ENCODE data around the gene DOCK9. TPM values are rescaled to one million over a fixed set of nuclear protein-coding genes. Genes with fewer than 3 reads are reported as not detected.

DOCK9 gene
- total and polyA plus RNA-seq, 2 donors from 2014 or later = 14.0 to 125 TPM

DNA sequence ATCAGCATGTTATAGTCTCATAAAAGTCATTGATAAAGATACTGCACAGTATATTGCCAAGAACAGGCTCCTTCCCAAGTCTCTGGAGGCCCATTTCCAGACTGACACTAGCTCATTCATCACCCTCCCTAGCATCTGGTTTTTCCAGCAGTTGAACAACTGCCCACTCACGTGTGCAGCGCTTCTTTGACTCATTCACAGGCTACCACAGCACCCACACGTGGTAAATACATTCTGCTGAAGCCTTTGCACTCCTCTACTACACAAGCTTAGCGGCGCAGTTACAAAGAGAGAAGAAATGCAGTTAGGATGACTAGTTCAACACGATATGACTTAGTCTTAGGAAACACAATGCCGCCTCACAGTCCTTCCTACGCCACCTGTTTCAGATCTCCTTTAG, 87.7 kb downstream of the DOCK9 start:
- FAIRE-seq (no peak), DNase-seq (peak in 2 of 5 donors; percentile 31 to 55)
- no peak overlapping the region for H3K27ac ChIP-seq (ENCODE audit: low read depth in 2 of 2, low read length in 2 of 2)
- TF ChIP-seq, protein P1, sequence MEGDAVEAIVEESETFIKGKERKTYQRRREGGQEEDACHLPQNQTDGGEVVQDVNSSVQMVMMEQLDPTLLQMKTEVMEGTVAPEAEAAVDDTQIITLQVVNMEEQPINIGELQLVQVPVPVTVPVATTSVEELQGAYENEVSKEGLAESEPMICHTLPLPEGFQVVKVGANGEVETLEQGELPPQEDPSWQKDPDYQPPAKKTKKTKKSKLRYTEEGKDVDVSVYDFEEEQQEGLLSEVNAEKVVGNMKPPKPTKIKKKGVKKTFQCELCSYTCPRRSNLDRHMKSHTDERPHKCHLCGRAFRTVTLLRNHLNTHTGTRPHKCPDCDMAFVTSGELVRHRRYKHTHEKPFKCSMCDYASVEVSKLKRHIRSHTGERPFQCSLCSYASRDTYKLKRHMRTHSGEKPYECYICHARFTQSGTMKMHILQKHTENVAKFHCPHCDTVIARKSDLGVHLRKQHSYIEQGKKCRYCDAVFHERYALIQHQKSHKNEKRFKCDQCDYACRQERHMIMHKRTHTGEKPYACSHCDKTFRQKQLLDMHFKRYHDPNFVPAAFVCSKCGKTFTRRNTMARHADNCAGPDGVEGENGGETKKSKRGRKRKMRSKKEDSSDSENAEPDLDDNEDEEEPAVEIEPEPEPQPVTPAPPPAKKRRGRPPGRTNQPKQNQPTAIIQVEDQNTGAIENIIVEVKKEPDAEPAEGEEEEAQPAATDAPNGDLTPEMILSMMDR (IDR thresholded peaks at IDR 0.05; ENCODE audit: borderline replicate concordance, extremely low read depth, insufficient read depth) = no peak
- no peak overlapping the region for H3K9ac ChIP-seq (ENCODE audit: low read length in 3 of 3)
- H3K9me3 ChIP-seq (ENCODE audit: control insufficient read depth in 2 of 3, insufficient read depth in 1 of 3, low read length in 3 of 3) = no peaks in the 10 kb centered on the region
- intact Hi-C loops (cut with DNase I) = no loop called here
- H3K4me3 ChIP-seq (ENCODE audit: low read length in 3 of 3) = no peak overlapping the region
- H3K4me1 ChIP-seq (ENCODE audit: control insufficient read depth in 2 of 3, insufficient read depth in 2 of 3, low read depth in 1 of 3, low read length in 3 of 3) = no peaks in the 10 kb centered on the region
- H3K36me3 ChIP-seq (ENCODE audit: control insufficient read depth in 2 of 3, insufficient read depth in 3 of 3, low read length in 3 of 3) = peaks cover 0 to 3% (median 0%) of the 10 kb centered on the region in 3 donors
- H3K27me3 ChIP-seq (ENCODE audit: control insufficient read depth, insufficient read depth, low read length) = no peaks in the 10 kb centered on the region

DNA sequence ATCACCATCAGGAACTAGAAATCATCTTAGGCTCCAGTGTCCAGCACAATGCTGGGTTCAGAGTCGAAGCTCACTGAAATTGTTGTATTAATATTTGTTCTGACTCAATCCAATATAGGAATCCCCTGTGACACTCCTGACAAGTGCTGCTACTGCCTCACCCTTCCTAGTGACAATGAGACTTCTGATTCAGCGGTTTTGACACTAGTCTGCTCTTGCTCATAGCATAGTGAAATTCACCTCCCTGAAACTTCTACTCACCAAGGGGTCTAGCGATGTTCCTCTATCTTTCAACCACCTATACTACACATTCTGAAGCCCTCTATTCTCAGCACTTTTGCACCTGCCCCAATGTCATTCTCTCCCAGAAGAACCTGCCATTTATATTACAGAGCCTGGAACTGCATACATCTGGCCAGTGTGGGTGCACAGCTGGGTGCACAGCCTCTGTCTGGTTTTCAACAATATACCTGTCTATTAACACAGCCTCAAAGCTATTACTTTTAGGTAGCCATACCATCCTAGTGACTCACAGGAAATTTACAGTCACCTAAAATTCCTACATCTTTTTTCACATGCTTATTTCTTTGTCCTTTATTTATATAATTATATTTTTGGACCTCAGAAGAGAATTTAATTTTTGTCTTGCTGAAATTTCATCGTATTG, 88.3 kb downstream of the DOCK9 start:
- intact Hi-C loops (cut with DNase I) = no loop called here
- H3K27ac ChIP-seq (ENCODE audit: low read depth in 2 of 2, low read length in 2 of 2) = no peak overlapping the region
- H3K4me3 ChIP-seq (ENCODE audit: low read length in 3 of 3) = no peak overlapping the region
- H3K27me3 ChIP-seq (ENCODE audit: control insufficient read depth, insufficient read depth, low read length) = no peaks in the 10 kb centered on the region
- FAIRE-seq (no peak), DNase-seq (no peak)
- H3K36me3 ChIP-seq (ENCODE audit: control insufficient read depth in 2 of 3, insufficient read depth in 3 of 3, low read length in 3 of 3) = peaks cover 0 to 5% (median 3%) of the 10 kb centered on the region in 3 donors
- TF ChIP-seq, protein P1 (IDR thresholded peaks at IDR 0.05; ENCODE audit: borderline replicate concordance, extremely low read depth, insufficient read depth) = no peak
- H3K9ac ChIP-seq (ENCODE audit: low read length in 3 of 3) = no peak overlapping the region
- H3K9me3 ChIP-seq (ENCODE audit: control insufficient read depth in 2 of 3, insufficient read depth in 1 of 3, low read length in 3 of 3) = no peaks in the 10 kb centered on the region
- no peaks in the 10 kb centered on the region for H3K4me1 ChIP-seq (ENCODE audit: control insufficient read depth in 2 of 3, insufficient read depth in 2 of 3, low read depth in 1 of 3, low read length in 3 of 3)

DNA sequence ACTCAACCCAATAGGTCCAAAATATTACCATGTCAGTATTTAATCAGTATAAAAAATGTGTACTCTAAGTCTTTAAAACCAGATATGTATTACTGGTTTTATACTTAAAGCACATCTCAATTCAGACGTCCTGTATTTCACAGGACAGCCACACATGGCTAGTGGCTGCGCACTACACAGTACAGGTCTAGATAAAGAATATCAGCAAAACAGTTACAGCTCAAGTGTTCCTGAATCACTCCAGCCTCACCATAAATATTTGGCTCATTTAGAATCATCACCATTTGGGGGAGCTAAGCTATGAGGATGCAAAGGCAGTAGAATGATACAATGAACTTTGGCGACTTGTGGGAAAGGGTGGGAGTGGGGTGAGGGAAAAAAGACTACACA, 89.0 kb downstream of the DOCK9 start:
- TF ChIP-seq, protein P1 (IDR thresholded peaks at IDR 0.05; ENCODE audit: borderline replicate concordance, extremely low read depth, insufficient read depth) = no peak
- no peak for FAIRE-seq
- no peak for DNase-seq
- Histone ChIP-seq H3K27me3 (ENCODE audit: control insufficient read depth, insufficient read depth, low read length) (no peaks in the 10 kb centered on the region), H3K9me3 (ENCODE audit: control insufficient read depth in 2 of 3, insufficient read depth in 1 of 3, low read length in 3 of 3) (no peaks in the 10 kb centered on the region), H3K9ac (ENCODE audit: low read length in 3 of 3) (no peak overlapping the region), H3K4me3 (ENCODE audit: low read length in 3 of 3) (no peak overlapping the region), H3K27ac (ENCODE audit: low read depth in 2 of 2, low read length in 2 of 2) (no peak overlapping the region), H3K36me3 (ENCODE audit: control insufficient read depth in 2 of 3, insufficient read depth in 3 of 3, low read length in 3 of 3) (peaks cover 0 to 7% (median 3%) of the 10 kb centered on the region in 3 donors), H3K4me1 (ENCODE audit: control insufficient read depth in 2 of 3, insufficient read depth in 2 of 3, low read depth in 1 of 3, low read length in 3 of 3) (no peaks in the 10 kb centered on the region)
- intact Hi-C loops (cut with DNase I) = no loop called here

Data from kidney (tissue), 14 donors.